HepG2 (cell line): ENCODE measurements around the gene CLEC3A. TPM values are rescaled to one million over a fixed set of nuclear protein-coding genes. Genes with fewer than 3 reads are reported as not detected.

Experiments used
- BHLHE40 ChIP-seq: IDR thresholded peaks from 2 replicates; pipeline ENCODE4 v1.6.1; 2011; ENCODE audit warnings: low read length, improper control_type of control experiment
- FOXM1 ChIP-seq: sonication (generic); formaldehyde crosslinking; IDR thresholded peaks from 2 replicates; pipeline ENCODE4 v1.5.0; 2020; ENCODE audit warnings: missing genetic modification reagents
- GATAD2A ChIP-seq: IDR thresholded peaks from 2 replicates; pipeline ENCODE4 v1.6.1; 2016
- HMGXB4 ChIP-seq, 2 experiments: sonication (generic) in 1 of 2; formaldehyde crosslinking in 1 of 2; IDR thresholded peaks; 2 replicates each; pipeline versions ENCODE4 v1.4.0 to v1.6.1; 2018 to 2020; ENCODE audit warnings: missing genetic modification reagents in 2 of 2, borderline replicate concordance in 1 of 2, low read depth in 1 of 2, mild to moderate bottlenecking in 1 of 2, missing biosample characterization in 1 of 2
- KLF16 ChIP-seq, 2 experiments: sonication (generic) in 1 of 2; formaldehyde crosslinking in 1 of 2; IDR thresholded peaks; 2 replicates each; pipeline versions ENCODE4 v1.6.1 to v1.8.0; 2016 to 2023; ENCODE audit warnings: missing genetic modification reagents in 2 of 2, missing compliant biosample characterization in 1 of 2
- POGK ChIP-seq: sonication (generic); formaldehyde crosslinking; conservative IDR thresholded peaks from 2 replicates; pipeline ENCODE4 v1.8.0; 2022; ENCODE audit warnings: mild to moderate bottlenecking, moderate library complexity, missing genetic modification reagents
- SATB2 ChIP-seq: sonication (generic); formaldehyde crosslinking; IDR thresholded peaks from 2 replicates; pipeline ENCODE4 v1.5.0; 2020; ENCODE audit warnings: missing genetic modification reagents
- SP140L ChIP-seq: sonication (generic); formaldehyde crosslinking; IDR thresholded peaks from 2 replicates; pipeline ENCODE4 v1.4.0; 2020; ENCODE audit warnings: missing genetic modification reagents, borderline replicate concordance
- ZNF318 ChIP-seq: sonication (generic); formaldehyde crosslinking; IDR thresholded peaks from 2 replicates; pipeline ENCODE4 v1.4.0; 2020; ENCODE audit warnings: mild to moderate bottlenecking, missing genetic modification reagents
- ZNF577 ChIP-seq: sonication (generic); formaldehyde crosslinking; IDR thresholded peaks from 2 replicates; pipeline ENCODE4 v1.4.0; 2020; ENCODE audit warnings: mild to moderate bottlenecking, low read depth, missing genetic modification reagents, borderline replicate concordance
- ZNF605 ChIP-seq: sonication (generic); formaldehyde crosslinking; IDR thresholded peaks from 2 replicates; pipeline ENCODE4 v1.8.0; 2022; ENCODE audit warnings: mild to moderate bottlenecking, missing genetic modification reagents
- ZNF670 ChIP-seq: sonication (generic); formaldehyde crosslinking; IDR thresholded peaks from 2 replicates; pipeline ENCODE4 v1.8.0; 2022; ENCODE audit warnings: mild to moderate bottlenecking, missing genetic modification reagents, borderline replicate concordance
- ZNF672 ChIP-seq: sonication (generic); formaldehyde crosslinking; IDR thresholded peaks from 2 replicates; pipeline ENCODE4 v1.8.1; 2022; ENCODE audit warnings: missing genetic modification reagents
- ZNF773 ChIP-seq: sonication (generic); formaldehyde crosslinking; IDR thresholded peaks from 2 replicates; pipeline ENCODE4 v1.4.0; 2020; ENCODE audit warnings: missing genetic modification reagents, borderline replicate concordance
- ZNF781 ChIP-seq: sonication (generic); formaldehyde crosslinking; IDR thresholded peaks from 2 replicates; pipeline ENCODE4 v1.5.1; 2020; ENCODE audit warnings: borderline replicate concordance, mild to moderate bottlenecking, missing genetic modification reagents; ENCODE audit errors: not compliant biosample characterization
- polyA plus RNA-seq, 8 experiments: library from polyadenylated mRNA; depleted of rRNA in 3 of 8; stranded (reverse) in 7 of 8; unstranded in 1 of 8; fragments of >200 nt; fragmentation: Illumina TruSeq in 4 of 8; extraction: Trizol in 4 of 8; gene quantifications; 2 replicates each; pipeline versions ENCODE4 v1.2.1 to v1.2.3, GENCODE V29; 2011 to 2016; ENCODE audit warnings: low read depth in 4 of 8, missing spikeins in 1 of 8, mixed read lengths in 1 of 8; ENCODE audit not compliant: insufficient read depth in 1 of 8
- total RNA-seq, 5 experiments: library from RNA; depleted of rRNA; stranded (reverse); fragments of >200 nt; fragmentation: Illumina TruSeq; extraction: Trizol; gene quantifications; 2 replicates each; pipeline ENCODE4 v1.2.3, GENCODE V29; 2016; ENCODE audit warnings: low read depth in 1 of 5

CLEC3A gene
- total and polyA plus RNA-seq, 2 of the 13 experiments (the other 11 are each of a cell fraction or from before 2014, with no cell fraction given): not detected

GRCh38 chr16:78045865-78046581 lies 23.7 kb downstream of the CLEC3A start (continued):
- TF ChIP-seq HMGXB4 (CRISPR knock-in tag; IDR thresholded peaks at IDR 0.05; ENCODE audit: borderline replicate concordance in 1 of 2, low read depth in 1 of 2) (peak; percentile 49 to 84; a peak in 3 of 4 replicates), FOXM1 (CRISPR knock-in tag) (peak; percentile 95), ZNF781 (CRISPR knock-in tag) (peak; percentile 99), ZNF318 (peak; percentile 97; the same call in 1 of the 2 replicates), BHLHE40 (no peak; the same call in 1 of the 2 replicates), POGK (CRISPR knock-in tag) (peak; percentile 99), ZNF605 (CRISPR knock-in tag) (peak; percentile 99), ZNF773 (peak; percentile 99), SP140L (CRISPR knock-in tag) (peak; percentile 95; the same call in 1 of the 2 replicates), ZNF577 (0 out of 2 replicates have a peak, but pooled peaks have one; percentile 92), KLF16 (CRISPR knock-in tag; IDR thresholded peaks at IDR 0.05) (peak; percentile 94 to 99; a peak in 3 of 4 replicates), ZNF670 (CRISPR knock-in tag) (peak; percentile 93; the same call in 1 of the 2 replicates), SATB2 (CRISPR knock-in tag) (peak; percentile 99), GATAD2A (CRISPR knock-in tag) (peak; percentile 76), ZNF672 (CRISPR knock-in tag) (peak; percentile 89; the same call in 1 of the 2 replicates)
